ENCODE data around the gene MCRIP2.

MCRIP2 gene

DNA sequence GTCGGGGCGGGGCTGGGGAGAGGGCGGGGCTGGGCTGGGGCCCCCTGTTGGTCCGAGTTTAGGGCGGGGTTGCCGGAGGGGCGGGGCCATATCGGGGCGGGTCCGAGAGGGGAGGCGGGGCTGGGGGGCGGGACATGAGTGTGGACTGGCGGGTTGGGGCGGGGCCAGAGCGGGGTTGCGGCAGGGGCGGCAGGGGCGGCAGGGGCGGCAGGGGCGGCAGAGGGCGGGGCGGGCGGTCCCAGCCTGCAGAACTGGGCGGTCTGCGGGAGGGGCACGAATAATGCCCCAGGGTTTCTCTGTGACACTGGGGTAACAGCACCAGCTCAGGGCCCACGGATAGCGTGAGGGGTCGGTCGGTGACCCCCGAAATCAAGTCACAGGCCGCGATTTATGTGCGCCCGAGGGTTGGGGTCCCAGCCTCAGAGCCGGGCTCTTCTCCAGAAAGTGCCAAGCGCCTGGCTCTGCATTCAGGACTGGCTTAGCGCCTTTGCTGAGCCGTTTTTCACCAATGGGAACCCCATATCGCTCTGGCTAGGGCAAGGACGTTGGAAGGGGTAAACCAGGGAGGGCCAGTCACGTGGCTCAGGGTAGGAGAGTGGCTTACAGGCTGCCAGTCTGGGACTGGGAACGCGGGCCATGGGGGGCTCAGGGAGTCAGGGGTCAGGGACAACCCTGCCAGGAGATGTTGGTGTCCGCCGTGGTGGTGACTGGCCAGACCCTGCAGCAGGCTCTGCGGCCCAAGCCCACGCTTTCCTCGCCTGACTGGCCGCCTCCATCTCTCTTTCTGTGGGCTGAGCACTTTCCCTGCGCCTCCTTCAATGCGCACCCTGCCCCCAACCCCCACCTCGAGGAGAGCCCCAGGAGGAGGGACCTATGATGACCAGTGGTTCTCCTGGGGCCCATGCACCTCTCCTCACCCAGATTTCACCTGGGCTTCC lies 4.3 kb upstream of the MCRIP2 start:
- TF ChIP-seq GABPA (IDR thresholded peaks at IDR 0.05; ENCODE audit: low read depth) (no peak), POLR2AphosphoS5 (IDR thresholded peaks at IDR 0.05; ENCODE audit: low read depth) (no peak), REST (IDR thresholded peaks at IDR 0.05; ENCODE audit: insufficient replicate concordance, low read depth) (no peak)
- TF ChIP-seq, protein P1, sequence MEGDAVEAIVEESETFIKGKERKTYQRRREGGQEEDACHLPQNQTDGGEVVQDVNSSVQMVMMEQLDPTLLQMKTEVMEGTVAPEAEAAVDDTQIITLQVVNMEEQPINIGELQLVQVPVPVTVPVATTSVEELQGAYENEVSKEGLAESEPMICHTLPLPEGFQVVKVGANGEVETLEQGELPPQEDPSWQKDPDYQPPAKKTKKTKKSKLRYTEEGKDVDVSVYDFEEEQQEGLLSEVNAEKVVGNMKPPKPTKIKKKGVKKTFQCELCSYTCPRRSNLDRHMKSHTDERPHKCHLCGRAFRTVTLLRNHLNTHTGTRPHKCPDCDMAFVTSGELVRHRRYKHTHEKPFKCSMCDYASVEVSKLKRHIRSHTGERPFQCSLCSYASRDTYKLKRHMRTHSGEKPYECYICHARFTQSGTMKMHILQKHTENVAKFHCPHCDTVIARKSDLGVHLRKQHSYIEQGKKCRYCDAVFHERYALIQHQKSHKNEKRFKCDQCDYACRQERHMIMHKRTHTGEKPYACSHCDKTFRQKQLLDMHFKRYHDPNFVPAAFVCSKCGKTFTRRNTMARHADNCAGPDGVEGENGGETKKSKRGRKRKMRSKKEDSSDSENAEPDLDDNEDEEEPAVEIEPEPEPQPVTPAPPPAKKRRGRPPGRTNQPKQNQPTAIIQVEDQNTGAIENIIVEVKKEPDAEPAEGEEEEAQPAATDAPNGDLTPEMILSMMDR (IDR thresholded peaks at IDR 0.05; ENCODE audit: insufficient read depth, low read length) = no peak
- peak; percentile 68 to 84 for DNase-seq (ENCODE audit: low read depth in 1 of 2, low spot score in 1 of 2)
- H3K27ac ChIP-seq (replicated peaks) = peak overlapping the region; percentile 85

GRCh38 chr16:638034-638543 lies 3.5 kb upstream of the MCRIP2 start:
- Histone ChIP-seq H3K4me3 (replicated peaks; ENCODE audit: insufficient read depth, low read length) (no peak overlapping the region), H3K27ac (replicated peaks) (no peak overlapping the region; the same call in 1 of the 2 replicates), H3K27me3 (ENCODE audit: insufficient read depth, poor library complexity, severe bottlenecking) (no peaks in the 10 kb centered on the region)
- no peak for DNase-seq (ENCODE audit: low read depth in 1 of 2, low spot score in 1 of 2)
- no peak for TF ChIP-seq POLR2AphosphoS5 (IDR thresholded peaks at IDR 0.05; ENCODE audit: low read depth)
- no peak for TF ChIP-seq GABPA (IDR thresholded peaks at IDR 0.05; ENCODE audit: low read depth)
- no peak for TF ChIP-seq SPI1 (IDR thresholded peaks at IDR 0.05; ENCODE audit: borderline replicate concordance, low read depth)
- TF ChIP-seq, protein P1 (IDR thresholded peaks at IDR 0.05; ENCODE audit: insufficient read depth, low read length) = no peak
- no peak for TF ChIP-seq REST (IDR thresholded peaks at IDR 0.05; ENCODE audit: insufficient replicate concordance, low read depth)

More for the DNA sequence above, 4.3 kb upstream of the MCRIP2 start:
- Histone ChIP-seq H3K4me3 (replicated peaks; ENCODE audit: insufficient read depth, low read length) (peak overlapping the region; percentile 72), H3K27me3 (ENCODE audit: insufficient read depth, poor library complexity, severe bottlenecking) (no peaks in the 10 kb centered on the region)

GRCh38 chr16:638836-639235 lies 2.8 kb upstream of the MCRIP2 start:
- TF ChIP-seq SPI1 (IDR thresholded peaks at IDR 0.05; ENCODE audit: borderline replicate concordance, low read depth) = no peak
- TF ChIP-seq GABPA (IDR thresholded peaks at IDR 0.05; ENCODE audit: low read depth) = no peak
- TF ChIP-seq, protein P1 (IDR thresholded peaks at IDR 0.05; ENCODE audit: insufficient read depth, low read length) = no peak
- no peak for TF ChIP-seq POLR2AphosphoS5 (IDR thresholded peaks at IDR 0.05; ENCODE audit: low read depth)
- no peak for TF ChIP-seq REST (IDR thresholded peaks at IDR 0.05; ENCODE audit: insufficient replicate concordance, low read depth)
- H3K4me3 ChIP-seq (replicated peaks; ENCODE audit: insufficient read depth, low read length) = no peak overlapping the region
- DNase-seq (ENCODE audit: low read depth in 1 of 2, low spot score in 1 of 2) = no peak
- no peak overlapping the region for H3K27ac ChIP-seq (replicated peaks)
- H3K27me3 ChIP-seq (ENCODE audit: insufficient read depth, poor library complexity, severe bottlenecking) = no peaks in the 10 kb centered on the region

Measured in HL-60 (cell line).